OCI-LY7 (cell line): ENCODE results near the gene TGFBR1. TPM values are rescaled to one million over a fixed set of nuclear protein-coding genes. Genes with fewer than 3 reads are reported as not detected.

Experiments used
- Bru-seq: library from RNA; stranded (reverse); fragments of 400-500 nt; gene quantifications from one replicate; lab custom pipeline; 2021; lab: Mats Ljungman, UMichigan
- BruChase-seq, 2 experiments: library from RNA; stranded (reverse); fragments of 400-500 nt; gene quantifications; one replicate each; lab custom pipeline; 2021; lab: Mats Ljungman, UMichigan
- BruUV-seq: library from RNA; stranded (reverse); fragments of 400-500 nt; replicated peaks from 2 replicates; lab custom pipeline; 2021; lab: Mats Ljungman, UMichigan
- CTCF ChIA-PET: fragments of 300-600 bp; sonication (Branson Sonifier 250); formaldehyde crosslinking; loops from one replicate; lab custom pipeline; 2022; ENCODE audit warnings: antibody characterized with exemption; ENCODE audit not compliant: unreplicated experiment; lab: Charles Lee
- POLR2A ChIA-PET: fragments of 300-600 bp; sonication (Branson Sonifier 250); formaldehyde crosslinking; loops from one replicate; lab custom pipeline; 2022; ENCODE audit warnings: antibody characterized with exemption; lab: Charles Lee
- DNase-seq: peaks from one replicate; pipeline ENCODE4 v3.0.0-alpha.2; 2015; ENCODE audit warnings: low spot score
- H2AFZ ChIP-seq: fragments of 200-600 bp; sonication (generic), shearing (Covaris generic); 2 replicates; pipeline ENCODE4 v1.6.1; 2014; ENCODE audit warnings: mild to moderate bottlenecking, antibody characterized with exemption, low read length, moderate library complexity
- H3K27ac ChIP-seq: fragments of 200-600 bp; sonication (generic); 2 replicates; pipeline ENCODE4 v1.5.1; 2014; ENCODE audit warnings: mixed run types, low read depth, mild to moderate bottlenecking, moderate library complexity, low read length, inconsistent platforms; ENCODE audit not compliant: poor library complexity, severe bottlenecking
- H3K36me3 ChIP-seq: fragments of 200-600 bp; sonication (generic); 2 replicates; pipeline ENCODE4 v1.6.1; 2014; ENCODE audit warnings: mild to moderate bottlenecking, antibody characterized with exemption, low read length, moderate library complexity, mixed read lengths; ENCODE audit not compliant: insufficient read depth
- H3K4me1 ChIP-seq: fragments of 200-600 bp; sonication (generic); 2 replicates; pipeline ENCODE4 v1.5.1; 2014; ENCODE audit warnings: mild to moderate bottlenecking, low read length; ENCODE audit not compliant: insufficient read depth, poor library complexity, severe bottlenecking
- H3K4me2 ChIP-seq: fragments of 200-600 bp; sonication (generic); 2 replicates; pipeline ENCODE4 v1.6.1; 2014; ENCODE audit warnings: mild to moderate bottlenecking, low read length
- H3K4me3 ChIP-seq: fragments of 200-600 bp; sonication (generic); 2 replicates; pipeline ENCODE4 v1.5.1; 2014; ENCODE audit warnings: mild to moderate bottlenecking, low read depth, low read length; ENCODE audit not compliant: poor library complexity, severe bottlenecking
- H3K79me2 ChIP-seq: fragments of 200-600 bp; sonication (generic); 2 replicates; pipeline ENCODE4 v1.6.1; 2016; ENCODE audit warnings: low read depth, mild to moderate bottlenecking, low read length, moderate library complexity, mixed read lengths; ENCODE audit not compliant: insufficient read depth
- H3K9me2 ChIP-seq: fragments of 200-600 bp; sonication (generic); 2 replicates; pipeline ENCODE4 v1.6.1; 2016; ENCODE audit warnings: mild to moderate bottlenecking, low read length, mixed read lengths; ENCODE audit not compliant: insufficient read depth
- H3K9me3 ChIP-seq: fragments of 200-600 bp; sonication (generic); 2 replicates; pipeline ENCODE4 v1.6.1; 2014; ENCODE audit warnings: mild to moderate bottlenecking, mixed run types, low read length, mixed read lengths
- H4K20me1 ChIP-seq: fragments of 200-600 bp; sonication (generic); 2 replicates; pipeline ENCODE4 v1.6.1; 2014; ENCODE audit warnings: mild to moderate bottlenecking, antibody characterized with exemption, low read length, moderate library complexity, mixed read lengths; ENCODE audit not compliant: insufficient read depth
- EZH2phosphoT487 ChIP-seq: fragments of 200-600 bp; sonication (generic); IDR thresholded peaks from 2 replicates; pipeline ENCODE4 v1.6.1; 2018; ENCODE audit warnings: low read depth, borderline replicate concordance, mild to moderate bottlenecking, mixed run types, antibody characterized with exemption, low read length, moderate library complexity, mixed read lengths
- intact Hi-C: fragments of 100-400 bp; cut with micrococcal nuclease; formaldehyde crosslinking; loops from one replicate; pipeline ENCODE4 v1.10.0; 2022; ENCODE audit not compliant: unreplicated experiment
- long read RNA-seq: library from polyadenylated mRNA; stranded (forward); transcript quantifications from one replicate; pipeline ENCODE4 v2.0.0, GENCODE V29; 2022
- total RNA-seq, 2 experiments: library from RNA; depleted of rRNA in 1 of 2; stranded (reverse); fragments of >200 nt in 1 of 2; shearing (Covaris generic) in 1 of 2; gene quantifications; 2 replicates each; pipeline ENCODE4 v1.2.3, GENCODE V29; 2014 to 2022
- TF ChIP-seq, protein P1 (sequence below): fragments of 200-600 bp; sonication (generic); conservative IDR thresholded peaks from 2 replicates; pipeline ENCODE4 v1.5.1; 2014; ENCODE audit warnings: mild to moderate bottlenecking, antibody characterized with exemption, low read length, moderate library complexity, mixed read lengths

Gene TGFBR1
- total RNA-seq (2014; rRNA removed; shearing (Covaris generic)) (13.6 and 14.3 TPM in 2 replicates), total RNA-seq (2022) (36.7 and 43.6 TPM in 2 replicates), Bru-seq, nascent RNA (percentile 89 among the genes with signal in this experiment), BruChase-seq, experiment 1, labeled RNA remaining after a 6-hour chase (percentile 81 among the genes with signal in this experiment), BruChase-seq, experiment 2, labeled RNA remaining after a 2-hour chase (percentile 94 among the genes with signal in this experiment)
- long read RNA-seq, full-length matches to known transcripts: 89 of 109 reads
- long read RNA-seq, partial matches to known transcripts: 1 of 109 reads
- long read RNA-seq, other reads (novel, unspliced or antisense): 19 of 109 reads

- Histone ChIP-seq H3K9me2 (no peaks in the 10 kb centered on the region), H3K27ac (peak within 1 kb of the TSS; percentile 31), H3K36me3 (no peaks in the 10 kb centered on the region), H3K4me2 (peak within 1 kb of the TSS; percentile 95), H3K4me1 (peaks cover 46% of the 10 kb centered on the region), H4K20me1 (peaks cover 16% of the 10 kb centered on the region; the same call in 1 of the 2 replicates), H3K79me2 (peaks cover 41% of the 10 kb centered on the region; the same call in 1 of the 2 replicates), H3K4me3 (peak within 1 kb of the TSS; percentile 78), H2AFZ (peak within 1 kb of the TSS; percentile 97), H3K9me3 (no peaks in the 10 kb centered on the region)
- intact Hi-C loops: loop anchor here (1.0 to 5.0 kb wide), 3 partner anchors 16 to 102 kb away; no protein-coding TSS in a partner anchor
- CTCF ChIA-PET: no interaction called here
- POLR2A ChIA-PET: interaction anchor here (0.5 to 3.0 kb wide), 15 partner anchors 9 to 1321 kb away, joined by 3 to 16 read pairs (median 4); no protein-coding TSS in a partner anchor
- peak; percentile 95 for DNase-seq
- no peak for TF ChIP-seq EZH2phosphoT487
- TF ChIP-seq, protein P1, sequence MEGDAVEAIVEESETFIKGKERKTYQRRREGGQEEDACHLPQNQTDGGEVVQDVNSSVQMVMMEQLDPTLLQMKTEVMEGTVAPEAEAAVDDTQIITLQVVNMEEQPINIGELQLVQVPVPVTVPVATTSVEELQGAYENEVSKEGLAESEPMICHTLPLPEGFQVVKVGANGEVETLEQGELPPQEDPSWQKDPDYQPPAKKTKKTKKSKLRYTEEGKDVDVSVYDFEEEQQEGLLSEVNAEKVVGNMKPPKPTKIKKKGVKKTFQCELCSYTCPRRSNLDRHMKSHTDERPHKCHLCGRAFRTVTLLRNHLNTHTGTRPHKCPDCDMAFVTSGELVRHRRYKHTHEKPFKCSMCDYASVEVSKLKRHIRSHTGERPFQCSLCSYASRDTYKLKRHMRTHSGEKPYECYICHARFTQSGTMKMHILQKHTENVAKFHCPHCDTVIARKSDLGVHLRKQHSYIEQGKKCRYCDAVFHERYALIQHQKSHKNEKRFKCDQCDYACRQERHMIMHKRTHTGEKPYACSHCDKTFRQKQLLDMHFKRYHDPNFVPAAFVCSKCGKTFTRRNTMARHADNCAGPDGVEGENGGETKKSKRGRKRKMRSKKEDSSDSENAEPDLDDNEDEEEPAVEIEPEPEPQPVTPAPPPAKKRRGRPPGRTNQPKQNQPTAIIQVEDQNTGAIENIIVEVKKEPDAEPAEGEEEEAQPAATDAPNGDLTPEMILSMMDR: no peak
- no TSS peak for BruUV-seq
Measured at GRCh38 chr9:99104459-99105151, at the start of gene TGFBR1. Gene TGFBR1, plus strand, starts transcription at chr9:99105113. Its CDS starts 93 bp downstream, at chr9:99105206.

DNA sequence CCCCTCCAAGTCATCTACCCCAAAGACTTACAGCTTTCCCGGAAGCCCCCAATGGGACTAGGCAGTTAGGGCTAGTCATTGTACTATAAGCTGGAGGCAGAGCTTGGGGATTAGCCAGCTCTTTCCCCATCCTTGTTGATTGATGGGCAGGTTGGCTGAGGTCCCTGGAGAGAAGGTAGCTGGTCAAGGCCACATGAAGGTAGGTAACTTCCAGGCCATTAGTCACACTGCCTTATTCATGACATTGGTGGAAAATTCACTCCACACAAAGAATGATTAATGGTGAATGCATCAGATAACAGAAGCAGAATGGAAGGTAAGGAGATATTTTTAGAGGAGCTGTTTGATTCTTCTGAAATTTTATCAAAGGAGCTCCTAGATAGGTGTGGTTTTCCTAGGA, 49.5 kb upstream of the TGFBR1 start:
- Histone ChIP-seq H4K20me1 (no peaks in the 10 kb centered on the region), H3K79me2 (no peaks in the 10 kb centered on the region), H2AFZ (no peak overlapping the region), H3K9me3 (no peaks in the 10 kb centered on the region; the same call in 1 of the 2 replicates), H3K27ac (no peak overlapping the region), H3K36me3 (no peaks in the 10 kb centered on the region; the same call in 1 of the 2 replicates), H3K4me3 (no peak overlapping the region), H3K4me1 (peaks cover 33% of the 10 kb centered on the region), H3K9me2 (no peaks in the 10 kb centered on the region), H3K4me2 (no peak overlapping the region)
- no TSS peak for BruUV-seq
- ChIA-PET POLR2A (interaction anchor here (0.6 kb wide), 2 partner anchors 176 to 1090 kb away, joined by 3 to 4 read pairs; no protein-coding TSS in a partner anchor), CTCF (no interaction called here)
- DNase-seq: no peak
- TF ChIP-seq EZH2phosphoT487: no peak
- TF ChIP-seq, protein P1: no peak
- intact Hi-C loops: loop anchor here (2.0 kb wide), 1 partner anchor 55 kb away; no protein-coding TSS in a partner anchor
